Sigmoid colon (tissue), 4 donors: Measurements from ENCODE around the gene VPS72.

Source experiments
- EP300 ChIP-seq, 4 donors: sonication (generic); formaldehyde crosslinking; IDR thresholded peaks; one replicate each; pipeline ENCODE4 v1.6.1; 2017; ENCODE audit warnings: antibody characterized with exemption in 4 of 4
- POLR2A ChIP-seq, 2 donors: fragments of 450-650 bp; IDR thresholded peaks; one replicate each; pipeline ENCODE4 v1.6.1; 2016; ENCODE audit warnings: antibody characterized with exemption in 2 of 2, mild to moderate bottlenecking in 2 of 2, moderate library complexity in 2 of 2
- POLR2AphosphoS5 ChIP-seq, 4 donors: sonication (generic); formaldehyde crosslinking; IDR thresholded peaks; one replicate each; pipeline ENCODE4 v1.6.1; 2017; ENCODE audit warnings: antibody characterized with exemption in 4 of 4
- TF ChIP-seq, protein P1 (sequence below), 4 experiments: fragments of 450-650 bp in 3 of 4; fragments of 200-600 bp in 1 of 4; IDR thresholded peaks; one replicate each; pipeline ENCODE4 v1.5.1; 2016 to 2019; ENCODE audit warnings: antibody characterized with exemption in 4 of 4, mild to moderate bottlenecking in 3 of 4, moderate library complexity in 2 of 4

- TF ChIP-seq, protein P1, sequence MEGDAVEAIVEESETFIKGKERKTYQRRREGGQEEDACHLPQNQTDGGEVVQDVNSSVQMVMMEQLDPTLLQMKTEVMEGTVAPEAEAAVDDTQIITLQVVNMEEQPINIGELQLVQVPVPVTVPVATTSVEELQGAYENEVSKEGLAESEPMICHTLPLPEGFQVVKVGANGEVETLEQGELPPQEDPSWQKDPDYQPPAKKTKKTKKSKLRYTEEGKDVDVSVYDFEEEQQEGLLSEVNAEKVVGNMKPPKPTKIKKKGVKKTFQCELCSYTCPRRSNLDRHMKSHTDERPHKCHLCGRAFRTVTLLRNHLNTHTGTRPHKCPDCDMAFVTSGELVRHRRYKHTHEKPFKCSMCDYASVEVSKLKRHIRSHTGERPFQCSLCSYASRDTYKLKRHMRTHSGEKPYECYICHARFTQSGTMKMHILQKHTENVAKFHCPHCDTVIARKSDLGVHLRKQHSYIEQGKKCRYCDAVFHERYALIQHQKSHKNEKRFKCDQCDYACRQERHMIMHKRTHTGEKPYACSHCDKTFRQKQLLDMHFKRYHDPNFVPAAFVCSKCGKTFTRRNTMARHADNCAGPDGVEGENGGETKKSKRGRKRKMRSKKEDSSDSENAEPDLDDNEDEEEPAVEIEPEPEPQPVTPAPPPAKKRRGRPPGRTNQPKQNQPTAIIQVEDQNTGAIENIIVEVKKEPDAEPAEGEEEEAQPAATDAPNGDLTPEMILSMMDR (IDR thresholded peaks at IDR 0.05), result no peak
- TF ChIP-seq POLR2A (IDR thresholded peaks at IDR 0.05), result peak; percentile 70 to 74
- no peak for TF ChIP-seq EP300 (IDR thresholded peaks at IDR 0.05)
- TF ChIP-seq POLR2AphosphoS5 (IDR thresholded peaks at IDR 0.05), result peak; percentile 80 to 93 (median 92)
Measured at GRCh38 chr1:151146412-151147131, 43.4 kb downstream of the VPS72 start, which contains the start of gene SEMA6C.
